Cardiac muscle cell (in vitro differentiated cells and primary cell): ENCODE measurements around the gene FGF12. TPM values are rescaled to one million over a fixed set of nuclear protein-coding genes. Genes with fewer than 3 reads are reported as not detected.

Source experiments
- DNase-seq, 2 donors: peaks; one replicate each; pipeline versions ENCODE4 v3.0.0 to v3.0.0-alpha.2; 2010 to 2017; ENCODE audit warnings: low read depth in 1 of 2, low spot score in 1 of 2
- H3K27ac ChIP-seq: fragments of 200-600 bp; sonication (generic); 2 replicates; pipeline ENCODE4 v1.5.1; 2016
- H3K27me3 ChIP-seq: fragments of 200-600 bp; sonication (generic); 2 replicates; pipeline ENCODE4 v1.6.0; 2016; ENCODE audit warnings: control low read depth
- H3K36me3 ChIP-seq: fragments of 200-600 bp; sonication (generic); 2 replicates; pipeline ENCODE4 v1.5.1; 2016; ENCODE audit warnings: control low read depth
- H3K4me1 ChIP-seq: fragments of 200-600 bp; sonication (generic); 2 replicates; pipeline ENCODE4 v1.8.1; 2017; ENCODE audit warnings: low read depth, mild to moderate bottlenecking, mixed run types
- H3K4me3 ChIP-seq: fragments of 200-600 bp; sonication (generic); 2 replicates; pipeline ENCODE4 v1.5.1; 2016; ENCODE audit warnings: mild to moderate bottlenecking
- H3K9me3 ChIP-seq: fragments of 200-600 bp; sonication (generic); 2 replicates; pipeline ENCODE4 v1.5.1; 2017; ENCODE audit warnings: low read depth, mild to moderate bottlenecking, control low read depth
- polyA plus RNA-seq: library from polyadenylated mRNA; unstranded; fragments of >200 nt; fragmentation: Nextera tagmentation; extraction: Ambion mirVana; gene quantifications from 2 replicates; pipeline ENCODE4 v1.2.1, GENCODE V29; 2016
- total RNA-seq: library from RNA; depleted of rRNA; stranded (reverse); fragments of >200 nt; gene quantifications from 2 replicates; pipeline ENCODE4 v1.2.3, GENCODE V29; 2016
- TF ChIP-seq, protein P1 (sequence below): IDR thresholded peaks from 2 replicates; pipeline ENCODE4 v1.5.1; 2012; ENCODE audit warnings: low read depth, mild to moderate bottlenecking, low read length

The FGF12 gene
- total and polyA plus RNA-seq, 2 experiments from 2014 or later = 1.2 to 1.7 TPM

DNA sequence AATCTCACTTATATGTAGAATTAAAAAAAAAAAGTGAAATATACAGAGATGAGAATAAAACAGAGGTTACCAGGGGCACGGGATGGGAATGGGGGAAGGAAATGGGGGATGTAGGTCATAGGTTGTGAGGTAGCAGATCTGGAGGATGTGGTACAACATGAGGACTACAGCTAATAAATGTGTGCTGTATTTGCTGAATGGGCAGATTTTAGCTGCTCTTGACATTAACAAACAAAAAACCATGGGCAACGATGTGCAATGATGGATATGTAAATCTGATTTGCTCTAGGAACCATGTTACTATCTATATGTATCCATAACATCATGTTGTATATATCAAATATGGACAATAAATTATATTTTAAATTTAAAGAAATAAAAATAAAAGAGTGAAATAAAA, 87.4 kb downstream of the FGF12 start:
- no peaks in the 10 kb centered on the region for H3K36me3 ChIP-seq
- H3K4me3 ChIP-seq = no peak overlapping the region
- peaks cover 6% of the 10 kb centered on the region for H3K4me1 ChIP-seq
- H3K27ac ChIP-seq = no peak overlapping the region
- no peak for DNase-seq
- H3K27me3 ChIP-seq = no peaks in the 10 kb centered on the region
- TF ChIP-seq, protein P1, sequence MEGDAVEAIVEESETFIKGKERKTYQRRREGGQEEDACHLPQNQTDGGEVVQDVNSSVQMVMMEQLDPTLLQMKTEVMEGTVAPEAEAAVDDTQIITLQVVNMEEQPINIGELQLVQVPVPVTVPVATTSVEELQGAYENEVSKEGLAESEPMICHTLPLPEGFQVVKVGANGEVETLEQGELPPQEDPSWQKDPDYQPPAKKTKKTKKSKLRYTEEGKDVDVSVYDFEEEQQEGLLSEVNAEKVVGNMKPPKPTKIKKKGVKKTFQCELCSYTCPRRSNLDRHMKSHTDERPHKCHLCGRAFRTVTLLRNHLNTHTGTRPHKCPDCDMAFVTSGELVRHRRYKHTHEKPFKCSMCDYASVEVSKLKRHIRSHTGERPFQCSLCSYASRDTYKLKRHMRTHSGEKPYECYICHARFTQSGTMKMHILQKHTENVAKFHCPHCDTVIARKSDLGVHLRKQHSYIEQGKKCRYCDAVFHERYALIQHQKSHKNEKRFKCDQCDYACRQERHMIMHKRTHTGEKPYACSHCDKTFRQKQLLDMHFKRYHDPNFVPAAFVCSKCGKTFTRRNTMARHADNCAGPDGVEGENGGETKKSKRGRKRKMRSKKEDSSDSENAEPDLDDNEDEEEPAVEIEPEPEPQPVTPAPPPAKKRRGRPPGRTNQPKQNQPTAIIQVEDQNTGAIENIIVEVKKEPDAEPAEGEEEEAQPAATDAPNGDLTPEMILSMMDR = no peak
- H3K9me3 ChIP-seq = no peaks in the 10 kb centered on the region

DNA sequence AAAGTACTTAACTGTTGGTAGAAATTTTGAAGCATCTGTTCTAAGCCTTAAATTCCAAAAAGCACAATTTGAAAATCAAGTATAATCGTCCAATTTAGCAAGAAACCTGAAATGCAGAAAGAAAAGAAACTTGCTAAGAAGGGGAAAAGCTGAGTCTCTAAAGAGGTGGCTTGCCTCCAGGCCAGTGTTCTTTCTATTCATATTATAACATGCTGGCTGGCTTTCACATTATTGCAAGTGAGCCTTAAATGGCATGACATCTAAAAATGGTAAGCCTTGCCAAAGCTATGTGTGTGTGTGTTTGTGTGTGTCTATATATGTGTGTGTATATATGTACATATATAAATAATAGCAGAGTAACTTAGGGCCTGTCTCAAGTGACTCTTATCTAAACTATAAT, 89.5 kb downstream of the FGF12 start:
- no peak for DNase-seq
- H3K4me1 ChIP-seq = peaks cover 6% of the 10 kb centered on the region
- TF ChIP-seq, protein P1 = no peak
- H3K27me3 ChIP-seq = no peaks in the 10 kb centered on the region
- H3K27ac ChIP-seq = no peak overlapping the region
- H3K36me3 ChIP-seq = no peaks in the 10 kb centered on the region
- H3K9me3 ChIP-seq = no peaks in the 10 kb centered on the region
- H3K4me3 ChIP-seq = no peak overlapping the region

DNA sequence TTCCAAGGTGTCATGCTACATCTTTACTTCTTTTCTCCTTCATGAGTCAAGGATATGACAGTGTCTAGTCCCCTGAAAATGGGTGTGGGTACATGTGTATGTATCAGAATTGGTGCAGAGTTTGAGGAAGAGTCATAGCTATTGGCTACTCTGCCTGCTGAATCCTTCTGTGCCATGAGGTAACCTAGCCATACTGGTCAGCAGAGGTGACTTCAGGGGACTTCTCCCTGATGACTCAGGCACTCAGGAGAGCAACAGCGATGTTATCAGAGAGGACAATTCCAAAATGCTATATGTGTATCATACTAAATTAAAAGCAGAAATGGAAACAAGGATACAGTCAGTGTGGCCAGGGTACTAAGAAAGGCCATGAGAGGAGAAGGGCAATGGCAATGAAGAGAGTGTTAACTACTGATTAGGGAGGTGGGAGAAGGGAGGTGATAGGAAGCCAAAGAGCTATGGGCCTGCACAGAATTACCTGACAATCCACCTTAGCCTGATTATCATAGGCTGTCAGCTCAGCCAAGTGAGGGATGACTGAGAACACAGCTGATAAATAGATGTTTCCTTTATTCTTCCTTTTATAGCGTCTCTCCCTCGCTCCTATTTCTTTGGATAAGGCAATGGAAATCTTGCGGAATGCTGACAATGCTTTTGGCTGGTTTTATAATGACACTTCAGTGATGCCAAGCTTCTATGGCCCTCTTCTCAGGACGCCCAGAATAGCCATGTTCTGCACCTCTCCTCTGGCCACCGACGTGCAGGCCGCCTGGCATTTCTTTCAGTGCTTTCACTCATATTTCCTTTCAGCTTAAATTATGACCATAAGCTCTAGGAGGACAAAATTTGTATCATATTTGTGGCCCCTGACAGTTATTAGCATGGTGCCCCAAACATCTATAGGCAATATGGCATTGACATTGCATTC, 90.6 kb downstream of the FGF12 start:
- DNase-seq = no peak
- no peaks in the 10 kb centered on the region for H3K9me3 ChIP-seq
- TF ChIP-seq, protein P1 = no peak
- H3K4me3 ChIP-seq = no peak overlapping the region
- H3K27ac ChIP-seq = no peak overlapping the region
- no peaks in the 10 kb centered on the region for H3K36me3 ChIP-seq
- no peaks in the 10 kb centered on the region for H3K27me3 ChIP-seq
- H3K4me1 ChIP-seq = peaks cover 6% of the 10 kb centered on the region

DNA sequence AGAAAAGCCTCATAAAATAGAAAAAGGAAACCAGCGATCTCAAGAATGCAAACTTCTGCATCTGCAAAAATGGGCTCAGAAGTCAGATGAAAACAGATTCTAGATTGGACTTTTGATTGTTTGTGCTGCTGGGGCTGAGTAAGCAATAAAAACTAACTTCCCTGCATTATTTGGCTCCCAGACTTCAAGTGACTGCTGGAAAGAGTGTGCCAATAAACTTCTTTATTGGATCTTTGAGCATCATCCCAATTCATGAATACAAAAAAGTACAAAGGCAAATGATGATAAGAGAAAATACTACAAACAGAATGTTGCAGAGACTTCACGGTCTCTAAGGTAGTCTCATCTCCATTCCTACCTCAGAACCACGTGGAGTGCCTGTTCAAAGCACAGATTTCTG, 97.9 kb downstream of the FGF12 start:
- TF ChIP-seq, protein P1 = no peak
- no peaks in the 10 kb centered on the region for H3K4me1 ChIP-seq
- no peak overlapping the region for H3K27ac ChIP-seq
- H3K4me3 ChIP-seq = no peak overlapping the region
- no peaks in the 10 kb centered on the region for H3K27me3 ChIP-seq
- H3K9me3 ChIP-seq = no peaks in the 10 kb centered on the region
- DNase-seq = no peak
- H3K36me3 ChIP-seq = no peaks in the 10 kb centered on the region

GRCh38 chr3:192621909-192622308, 105.4 kb downstream of the FGF12 start:
- Histone ChIP-seq H3K36me3 (no peaks in the 10 kb centered on the region), H3K27ac (no peak overlapping the region), H3K9me3 (no peaks in the 10 kb centered on the region), H3K27me3 (no peaks in the 10 kb centered on the region), H3K4me1 (no peaks in the 10 kb centered on the region), H3K4me3 (no peak overlapping the region)
- DNase-seq = no peak
- TF ChIP-seq, protein P1 = no peak
